ENCODE measurements around the gene COL16A1.

Gene COL16A1

GRCh38 chr1:31703431-31704270 lies at the start of gene COL16A1:
Gene COL16A1 (minus strand): TSS chr1:31704017. CDS start chr1:31702193, 1,824 bp downstream.
- DNase-seq (ENCODE audit: low read depth), result no peak
- H3K4me3 ChIP-seq (ENCODE audit: control insufficient read depth, low read depth, low read length), result peak within 1 kb of the TSS; percentile 85
- TF ChIP-seq CTCF (IDR thresholded peaks at IDR 0.05; ENCODE audit: control insufficient read depth, insufficient read depth, low read depth, low read length, missing control alignments), result no peak

- no peak overlapping the region for H3K4me3 ChIP-seq (ENCODE audit: control insufficient read depth, low read depth, low read length)
- no peak for DNase-seq (ENCODE audit: low read depth)
- no peak for TF ChIP-seq CTCF (IDR thresholded peaks at IDR 0.05; ENCODE audit: control insufficient read depth, insufficient read depth, low read depth, low read length, missing control alignments)
These were observed 49.2 kb upstream of the COL16A1 start for GRCh38 chr1:31752952-31753475.

GRCh38 chr1:31752258-31752657 lies 48.4 kb upstream of the COL16A1 start:
- no peak for TF ChIP-seq CTCF (IDR thresholded peaks at IDR 0.05; ENCODE audit: control insufficient read depth, insufficient read depth, low read depth, low read length, missing control alignments)
- H3K4me3 ChIP-seq (ENCODE audit: control insufficient read depth, low read depth, low read length), result no peak overlapping the region
- no peak for DNase-seq (ENCODE audit: low read depth)

- no peak for TF ChIP-seq CTCF (IDR thresholded peaks at IDR 0.05; ENCODE audit: control insufficient read depth, insufficient read depth, low read depth, low read length, missing control alignments)
- DNase-seq (ENCODE audit: low read depth), result no peak
- no peak overlapping the region for H3K4me3 ChIP-seq (ENCODE audit: control insufficient read depth, low read depth, low read length)
These were observed 48.0 kb upstream of the COL16A1 start for GRCh38 chr1:31751822-31752241.

GRCh38 chr1:31750858-31751510 lies 47.2 kb upstream of the COL16A1 start:
- peak; percentile 24 for DNase-seq (ENCODE audit: low read depth)
- no peak overlapping the region for H3K4me3 ChIP-seq (ENCODE audit: control insufficient read depth, low read depth, low read length)
- TF ChIP-seq CTCF (IDR thresholded peaks at IDR 0.05; ENCODE audit: control insufficient read depth, insufficient read depth, low read depth, low read length, missing control alignments), result no peak

GRCh38 chr1:31749785-31750735 lies 46.2 kb upstream of the COL16A1 start:
- no peak for TF ChIP-seq CTCF (IDR thresholded peaks at IDR 0.05; ENCODE audit: control insufficient read depth, insufficient read depth, low read depth, low read length, missing control alignments)
- no peak overlapping the region for H3K4me3 ChIP-seq (ENCODE audit: control insufficient read depth, low read depth, low read length)
- DNase-seq (ENCODE audit: low read depth), result no peak

All from AG09309 (cell line).